Measurements from ENCODE around the gene GBE1.
"Not testable (repeated sequence)": the region's sequence is repeated elsewhere in the genome, so short reads cannot be mapped to it uniquely, and the experiment has no call there.

Gene GBE1

DNA sequence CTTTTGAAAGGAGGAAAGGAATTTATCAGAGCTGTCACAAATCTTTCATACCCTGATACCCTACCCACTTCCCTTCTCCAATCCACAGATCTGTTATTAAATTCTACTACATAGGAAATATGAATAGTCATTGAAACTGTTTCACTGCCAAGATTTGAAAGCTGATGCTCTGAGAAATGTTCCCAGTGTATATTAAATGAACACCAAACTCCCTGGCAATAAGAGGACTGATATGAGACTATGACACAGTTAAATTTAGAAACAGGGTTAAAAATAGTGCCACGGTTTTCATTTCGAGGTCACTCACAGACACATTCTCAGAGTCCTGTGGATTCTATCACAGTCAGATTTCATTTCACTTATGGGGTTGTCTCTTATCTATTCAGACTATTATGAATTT is 27.2 kb upstream of the GBE1 start:
- ChIA-PET CTCF (no interaction called here), POLR2A (ENCODE audit: low non-redundant PET) (no interaction called here)
- TF ChIP-seq, protein P1, sequence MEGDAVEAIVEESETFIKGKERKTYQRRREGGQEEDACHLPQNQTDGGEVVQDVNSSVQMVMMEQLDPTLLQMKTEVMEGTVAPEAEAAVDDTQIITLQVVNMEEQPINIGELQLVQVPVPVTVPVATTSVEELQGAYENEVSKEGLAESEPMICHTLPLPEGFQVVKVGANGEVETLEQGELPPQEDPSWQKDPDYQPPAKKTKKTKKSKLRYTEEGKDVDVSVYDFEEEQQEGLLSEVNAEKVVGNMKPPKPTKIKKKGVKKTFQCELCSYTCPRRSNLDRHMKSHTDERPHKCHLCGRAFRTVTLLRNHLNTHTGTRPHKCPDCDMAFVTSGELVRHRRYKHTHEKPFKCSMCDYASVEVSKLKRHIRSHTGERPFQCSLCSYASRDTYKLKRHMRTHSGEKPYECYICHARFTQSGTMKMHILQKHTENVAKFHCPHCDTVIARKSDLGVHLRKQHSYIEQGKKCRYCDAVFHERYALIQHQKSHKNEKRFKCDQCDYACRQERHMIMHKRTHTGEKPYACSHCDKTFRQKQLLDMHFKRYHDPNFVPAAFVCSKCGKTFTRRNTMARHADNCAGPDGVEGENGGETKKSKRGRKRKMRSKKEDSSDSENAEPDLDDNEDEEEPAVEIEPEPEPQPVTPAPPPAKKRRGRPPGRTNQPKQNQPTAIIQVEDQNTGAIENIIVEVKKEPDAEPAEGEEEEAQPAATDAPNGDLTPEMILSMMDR (conservative IDR thresholded peaks at IDR 0.05; ENCODE audit: low read depth), result no peak
- no peak for DNase-seq (ENCODE audit: low spot score)
- no peak overlapping the region for H3K27ac ChIP-seq

DNA sequence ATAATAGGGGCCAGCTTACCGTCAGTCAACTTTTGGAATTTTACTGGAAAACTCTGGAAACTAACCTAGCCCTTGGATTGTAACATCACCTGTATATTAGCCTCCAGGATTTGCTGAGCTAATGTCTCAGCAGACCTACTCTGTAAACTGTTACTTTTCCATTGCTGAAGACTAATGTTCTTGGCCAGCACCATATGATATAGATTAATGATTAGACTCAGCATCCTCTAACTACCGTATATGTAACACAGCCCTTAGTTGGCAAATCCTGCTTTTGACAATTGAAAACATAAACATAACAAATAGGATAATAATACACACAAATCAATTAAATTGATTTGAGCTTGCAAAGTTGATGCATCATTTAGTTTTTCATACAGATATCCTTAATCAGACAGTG is 26.6 kb upstream of the GBE1 start:
- DNase-seq (ENCODE audit: low spot score), result no peak
- TF ChIP-seq, protein P1 (conservative IDR thresholded peaks at IDR 0.05; ENCODE audit: low read depth), result no peak
- ChIA-PET CTCF (no interaction called here), POLR2A (ENCODE audit: low non-redundant PET) (no interaction called here)
- no peak overlapping the region for H3K27ac ChIP-seq

DNA sequence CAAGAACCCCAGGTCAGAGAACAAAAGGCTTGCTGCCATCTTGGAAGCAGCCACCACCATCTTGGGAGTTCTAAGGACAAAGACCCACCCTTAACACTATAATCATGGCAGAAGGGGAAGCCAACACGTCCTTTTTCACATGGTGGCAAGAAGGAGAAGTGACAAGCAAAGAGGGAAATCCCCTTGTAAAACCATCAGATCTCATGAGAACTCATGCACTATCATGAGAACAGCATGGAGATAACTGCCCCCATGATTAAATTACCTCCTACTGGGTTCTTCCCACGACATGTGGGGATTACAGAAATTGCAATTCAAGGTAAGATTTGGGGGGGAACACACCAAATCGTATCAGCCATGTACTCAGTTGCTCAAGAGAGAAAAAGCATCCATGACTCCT is 21.1 kb upstream of the GBE1 start:
- DNase-seq (ENCODE audit: low spot score), result no peak
- CTCF ChIA-PET, result no interaction called here
- POLR2A ChIA-PET (ENCODE audit: low non-redundant PET), result interaction anchor here (0.6 kb wide), 1 partner anchor 233 kb away, joined by 3 read pairs; no protein-coding TSS in a partner anchor
- TF ChIP-seq, protein P1 (conservative IDR thresholded peaks at IDR 0.05; ENCODE audit: low read depth), result no peak
- H3K27ac ChIP-seq, result no peak overlapping the region

DNA sequence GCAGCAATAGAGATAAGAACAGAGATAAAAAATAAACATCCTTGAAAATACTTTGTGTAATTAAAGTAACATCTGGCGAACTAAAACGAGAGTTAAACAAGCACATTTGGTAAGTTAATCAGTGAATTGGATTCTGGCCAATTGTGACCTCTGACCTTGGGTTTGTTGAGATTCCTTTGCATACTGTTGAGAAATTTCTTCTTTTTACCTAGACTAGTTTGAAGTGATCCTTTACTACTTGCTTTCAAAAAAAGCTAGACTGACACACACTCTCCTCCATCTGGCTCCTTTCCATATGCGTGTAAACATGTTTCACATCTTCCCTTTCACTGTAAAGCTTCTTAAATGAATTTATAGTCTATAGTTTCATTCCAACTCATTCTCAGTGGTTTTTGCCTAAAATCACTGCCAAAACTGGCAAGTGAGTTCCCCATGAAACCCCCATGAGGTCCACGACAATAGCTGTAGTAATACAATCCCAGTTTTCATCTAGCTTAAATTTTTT is 17.3 kb upstream of the GBE1 start:
- POLR2A ChIA-PET (ENCODE audit: low non-redundant PET), result no interaction called here
- DNase-seq (ENCODE audit: low spot score), result no peak
- H3K27ac ChIP-seq, result no peak overlapping the region
- CTCF ChIA-PET, result no interaction called here
- TF ChIP-seq, protein P1 (conservative IDR thresholded peaks at IDR 0.05; ENCODE audit: low read depth), result no peak

DNA sequence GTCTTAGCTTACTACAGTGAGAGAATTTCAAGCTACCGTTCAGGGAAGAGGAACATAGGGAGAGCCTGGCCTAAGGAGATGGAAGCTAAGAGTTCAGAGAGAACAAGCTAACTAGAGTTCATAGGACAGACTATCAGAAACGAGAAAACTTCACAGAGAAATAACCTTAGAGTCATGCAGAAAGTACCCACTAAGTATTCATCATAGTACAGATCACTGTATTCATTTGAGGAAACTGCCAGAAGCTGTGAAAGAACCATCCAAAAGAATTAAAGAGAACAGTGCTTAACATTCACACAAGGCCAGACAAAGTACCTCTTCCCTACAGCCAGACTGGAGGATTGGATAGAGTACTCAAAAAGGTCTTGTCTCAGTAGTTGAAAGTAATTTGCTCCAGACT is 15.2 kb upstream of the GBE1 start:
- CTCF ChIA-PET, result interaction anchor here (0.6 kb wide), 1 partner anchor 67 kb away, joined by 3 read pairs; no protein-coding TSS in a partner anchor
- H3K27ac ChIP-seq, result no peak overlapping the region
- DNase-seq (ENCODE audit: low spot score), result no peak
- TF ChIP-seq, protein P1 (conservative IDR thresholded peaks at IDR 0.05; ENCODE audit: low read depth), result no peak
- POLR2A ChIA-PET (ENCODE audit: low non-redundant PET), result no interaction called here

DNA sequence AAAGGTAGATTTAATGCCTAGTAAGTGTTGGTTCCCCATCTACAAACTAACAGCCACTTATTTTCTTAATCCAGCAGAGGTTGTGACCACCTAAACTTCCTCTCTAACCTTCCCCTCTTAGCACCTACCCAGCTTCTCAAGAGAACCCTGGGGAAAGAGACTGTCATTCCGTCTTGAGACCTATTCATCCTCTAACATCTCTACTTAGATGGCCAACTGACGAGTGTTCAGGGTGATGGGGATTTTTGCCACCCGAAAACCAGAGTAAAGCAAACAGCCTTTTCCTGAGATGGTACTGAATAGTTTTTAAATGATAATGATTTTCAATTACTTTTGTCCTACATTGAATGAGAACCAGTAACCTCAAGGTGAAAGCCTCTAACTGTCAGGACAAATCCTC is 9.3 kb upstream of the GBE1 start:
- POLR2A ChIA-PET (ENCODE audit: low non-redundant PET), result no interaction called here
- TF ChIP-seq, protein P1 (conservative IDR thresholded peaks at IDR 0.05; ENCODE audit: low read depth), result no peak
- no peak for DNase-seq (ENCODE audit: low spot score)
- no peak overlapping the region for H3K27ac ChIP-seq
- CTCF ChIA-PET, result no interaction called here

DNA sequence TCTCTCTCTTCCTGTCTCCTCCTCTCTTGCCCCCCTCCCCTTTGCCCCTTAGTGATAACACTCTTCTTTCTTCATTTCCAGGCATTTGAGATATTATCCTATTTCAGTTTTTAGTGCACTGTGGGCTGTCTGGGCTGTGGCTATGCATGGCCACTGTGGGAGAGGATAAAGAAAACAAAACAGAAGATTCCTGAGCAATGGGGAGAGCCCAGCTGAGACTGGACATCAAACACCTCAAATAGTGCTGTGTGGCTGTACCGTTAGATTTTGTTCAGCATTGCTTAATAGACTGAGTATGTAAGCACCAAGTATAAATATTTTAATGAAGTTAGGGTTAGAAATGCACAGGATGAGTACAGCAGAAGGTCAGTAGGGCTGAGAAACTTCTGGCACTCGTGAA is 7.9 kb upstream of the GBE1 start:
- no peak for DNase-seq (ENCODE audit: low spot score)
- TF ChIP-seq, protein P1 (conservative IDR thresholded peaks at IDR 0.05; ENCODE audit: low read depth), result no peak
- H3K27ac ChIP-seq, result no peak overlapping the region
- ChIA-PET CTCF (no interaction called here), POLR2A (ENCODE audit: low non-redundant PET) (no interaction called here)

DNA sequence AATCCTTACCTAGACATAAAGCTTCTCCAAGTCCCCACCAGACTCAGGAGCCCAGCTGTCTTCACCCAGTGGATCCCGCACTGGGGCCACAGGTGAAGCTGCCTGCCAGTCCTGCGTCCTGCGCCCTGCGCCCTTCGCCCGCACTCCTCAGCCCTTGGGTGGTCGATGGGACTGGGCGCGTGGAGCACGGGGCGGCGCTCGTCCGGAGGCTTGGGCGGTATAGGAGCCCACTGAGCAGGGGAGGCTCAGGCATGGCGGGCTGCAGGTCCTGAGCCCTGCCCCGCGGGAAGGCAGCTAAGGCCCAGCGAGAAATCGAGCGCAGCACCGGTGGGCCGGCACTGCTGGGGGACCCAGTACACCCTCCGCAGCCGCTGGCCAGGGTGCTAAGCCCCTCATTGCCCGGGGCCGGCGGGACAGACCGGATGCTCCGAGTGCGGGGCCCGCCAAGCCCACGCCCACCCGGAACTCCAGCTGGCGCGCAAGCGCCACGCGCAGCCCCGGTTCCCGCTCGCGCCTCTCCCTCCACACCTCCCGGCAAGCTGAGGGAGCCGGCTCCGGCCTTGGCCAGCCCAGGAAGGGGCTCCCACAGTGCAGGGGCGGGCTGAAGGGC is 5.9 kb upstream of the GBE1 start:
- H3K27ac ChIP-seq; POLR2A ChIA-PET (ENCODE audit: low non-redundant PET); CTCF ChIA-PET; DNase-seq (ENCODE audit: low spot score): not testable (repeated sequence)

Measured in RWPE1 (cell line).